Stimulated activated effector memory CD8-positive, alpha-beta T cell treated with anti-CD3 and anti-CD28 coated beads, Interleukin-12 subunit alpha, Interleukin-12 subunit beta, amount 100 ng/mL, for 72 hours (primary cell): ENCODE data around the gene INPP4A.

Experiments used
- ATAC-seq: fragments of 150-1000 bp; cut with Tn5 transposase; 2 replicates; pipeline ENCODE4 v1.10.0; 2021
- DNase-seq, 2 donors: peaks; one replicate each; pipeline ENCODE4 v3.0.0; 2021 to 2022; ENCODE audit warnings: low spot score in 2 of 2
- H3K27ac Mint-ChIP-seq: one replicate; pipeline ENCODE4 v1.8.0; 2022; ENCODE audit warnings: mild to moderate bottlenecking, mixed read lengths
- H3K36me3 Mint-ChIP-seq: one replicate; pipeline ENCODE4 v1.8.0; 2022; ENCODE audit warnings: mild to moderate bottlenecking, mixed read lengths
- H3K4me1 Mint-ChIP-seq: one replicate; pipeline ENCODE4 v1.8.0; 2022; ENCODE audit warnings: mixed read lengths
- H3K4me3 Mint-ChIP-seq: one replicate; pipeline ENCODE4 v1.8.0; 2022; ENCODE audit warnings: mild to moderate bottlenecking, mixed read lengths
- H3K9me3 Mint-ChIP-seq: one replicate; pipeline ENCODE4 v1.8.0; 2022; ENCODE audit warnings: mixed read lengths

INPP4A gene

GRCh38 chr2:98485453-98485755 is 40.7 kb downstream of the INPP4A start:
- H3K27ac Mint-ChIP-seq: peak overlapping the region; percentile 83
- H3K9me3 Mint-ChIP-seq: no peaks in the 10 kb centered on the region
- peak overlapping the region; percentile 36 for H3K4me3 Mint-ChIP-seq
- ATAC-seq (no peak), DNase-seq (no peak)
- peaks cover 98% of the 10 kb centered on the region for H3K4me1 Mint-ChIP-seq
- H3K36me3 Mint-ChIP-seq: peaks cover 4% of the 10 kb centered on the region

DNA sequence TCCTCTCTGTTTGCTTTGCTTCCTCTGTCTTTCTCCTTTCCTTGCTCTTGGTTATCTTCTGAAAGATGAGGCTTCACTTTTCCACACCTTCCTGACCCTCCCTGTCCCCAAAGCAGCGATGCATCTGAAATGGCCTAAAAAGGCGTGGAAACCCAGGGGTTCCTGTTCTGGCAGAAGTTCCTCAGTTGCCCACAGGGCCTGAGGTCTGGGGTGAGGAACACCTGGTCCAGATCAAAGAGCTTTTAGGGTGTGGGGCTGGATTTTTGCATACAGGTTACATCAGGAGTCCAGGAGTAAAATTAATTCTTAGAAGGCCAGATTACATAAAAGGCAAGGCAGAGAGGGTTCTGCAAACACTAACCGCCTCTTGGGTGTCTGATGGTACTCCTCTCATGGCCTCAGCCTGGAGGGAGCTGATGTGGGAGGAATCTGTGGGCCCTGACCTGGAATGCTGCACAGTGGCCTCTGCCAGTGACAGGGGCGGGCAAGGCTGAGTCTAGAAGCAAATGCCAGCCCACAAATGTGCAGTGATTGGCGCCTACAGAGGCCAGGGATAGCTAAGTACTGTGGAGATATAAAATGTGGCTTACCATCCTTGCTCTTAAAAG is 41.8 kb downstream of the INPP4A start:
- peaks cover 98% of the 10 kb centered on the region for H3K4me1 Mint-ChIP-seq
- peaks cover 12% of the 10 kb centered on the region for H3K36me3 Mint-ChIP-seq
- H3K9me3 Mint-ChIP-seq: no peaks in the 10 kb centered on the region
- H3K27ac Mint-ChIP-seq: peak overlapping the region; percentile 83
- DNase-seq (no peak), ATAC-seq (no peak)
- no peak overlapping the region for H3K4me3 Mint-ChIP-seq

DNA sequence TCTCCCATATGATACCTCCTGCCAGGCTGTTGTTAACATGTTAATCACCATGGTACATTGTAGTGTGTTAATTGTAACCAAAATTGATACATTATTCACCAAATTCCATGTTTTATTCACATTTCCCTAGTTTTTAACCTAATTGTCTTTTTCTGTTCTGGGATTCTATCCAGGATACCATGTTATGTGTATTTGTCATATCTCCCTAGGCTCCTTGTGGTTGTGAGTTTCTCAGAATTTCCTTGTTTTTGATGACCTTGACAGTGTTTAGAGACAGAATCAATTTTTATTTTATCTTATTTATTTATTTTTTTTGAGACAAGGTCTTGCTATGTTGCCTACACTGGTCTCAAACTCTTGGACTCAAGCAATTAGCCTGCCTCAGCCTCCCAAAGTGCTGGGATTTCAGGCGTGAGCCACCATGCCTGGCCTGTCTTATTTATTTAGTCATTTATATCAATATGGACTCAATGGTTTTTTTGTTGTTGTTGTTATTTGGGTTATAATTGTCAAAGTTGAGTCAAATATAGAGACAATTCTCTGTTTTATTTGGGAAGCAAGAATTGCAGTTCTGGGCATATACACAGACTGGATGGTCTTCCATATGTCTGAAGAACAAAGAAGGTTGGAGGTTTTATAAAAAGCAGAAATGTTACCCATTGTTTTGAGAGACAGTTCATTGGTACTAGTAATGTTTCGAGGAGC is 42.6 kb downstream of the INPP4A start:
- H3K9me3 Mint-ChIP-seq: no peaks in the 10 kb centered on the region
- H3K36me3 Mint-ChIP-seq: peaks cover 12% of the 10 kb centered on the region
- H3K27ac Mint-ChIP-seq: peak overlapping the region; percentile 83
- ATAC-seq (no peak), DNase-seq (no peak)
- H3K4me3 Mint-ChIP-seq: no peak overlapping the region
- peaks cover 95% of the 10 kb centered on the region for H3K4me1 Mint-ChIP-seq

DNA sequence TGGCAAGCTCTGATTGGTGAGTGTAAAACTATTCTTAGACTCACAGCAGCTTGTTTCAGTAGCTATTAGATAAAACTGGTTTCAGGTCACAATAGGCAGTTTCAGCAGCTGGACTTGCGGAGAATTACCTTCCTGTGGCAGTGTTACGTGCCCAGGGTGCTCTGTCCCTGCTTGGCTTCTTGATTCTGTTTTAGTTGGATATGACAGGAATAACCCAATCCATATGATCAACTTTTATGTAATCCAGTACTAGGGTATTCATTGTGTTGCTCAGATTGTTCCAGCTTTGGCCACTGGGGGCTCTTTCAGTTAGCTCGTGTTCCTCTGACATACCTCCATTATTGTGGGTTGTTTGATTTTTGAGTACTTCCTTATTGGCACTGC is 43.1 kb downstream of the INPP4A start:
- Mint-ChIP-seq H3K4me3 (no peak overlapping the region), H3K27ac (peak overlapping the region; percentile 46), H3K36me3 (peaks cover 12% of the 10 kb centered on the region), H3K9me3 (no peaks in the 10 kb centered on the region), H3K4me1 (peaks cover 96% of the 10 kb centered on the region)
- DNase-seq: no peak
- peak; percentile 55 for ATAC-seq

DNA sequence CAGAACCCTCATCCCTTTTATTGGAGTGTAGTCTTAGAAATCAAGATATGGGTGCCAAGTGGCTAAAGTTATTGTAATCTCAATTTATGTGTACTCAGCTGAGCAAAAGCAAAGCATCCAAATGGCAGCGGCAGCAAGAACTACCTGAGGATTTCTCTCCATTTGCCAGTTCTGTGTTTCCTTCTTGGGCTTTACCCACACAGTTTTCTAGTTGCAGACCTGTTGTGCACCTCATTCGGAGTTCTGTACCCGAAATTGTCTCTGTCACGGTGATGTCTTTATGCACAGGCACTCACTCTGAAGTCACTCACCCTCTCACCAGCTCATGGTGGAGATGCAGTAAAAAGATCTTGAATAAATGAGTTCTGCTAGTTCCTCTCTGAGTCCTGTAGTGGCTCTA is 43.6 kb downstream of the INPP4A start:
- Mint-ChIP-seq H3K9me3 (no peaks in the 10 kb centered on the region), H3K4me1 (peaks cover 96% of the 10 kb centered on the region), H3K27ac (peak overlapping the region; percentile 46), H3K36me3 (peaks cover 12% of the 10 kb centered on the region), H3K4me3 (no peak overlapping the region)
- ATAC-seq (no peak), DNase-seq (no peak)

GRCh38 chr2:98489486-98489885 is 44.8 kb downstream of the INPP4A start:
- no peak overlapping the region for H3K4me3 Mint-ChIP-seq
- no peaks in the 10 kb centered on the region for H3K9me3 Mint-ChIP-seq
- H3K36me3 Mint-ChIP-seq: peaks cover 12% of the 10 kb centered on the region
- H3K4me1 Mint-ChIP-seq: peaks cover 91% of the 10 kb centered on the region
- no peak for DNase-seq
- peak overlapping the region; percentile 46 for H3K27ac Mint-ChIP-seq
- ATAC-seq: no peak

- peak overlapping the region; percentile 46 for H3K27ac Mint-ChIP-seq
- H3K4me1 Mint-ChIP-seq: peaks cover 85% of the 10 kb centered on the region
- H3K36me3 Mint-ChIP-seq: peaks cover 12% of the 10 kb centered on the region
- no peaks in the 10 kb centered on the region for H3K9me3 Mint-ChIP-seq
- ATAC-seq (no peak), DNase-seq (no peak)
- H3K4me3 Mint-ChIP-seq: no peak overlapping the region
Observed at GRCh38 chr2:98489971-98490962, 45.6 kb downstream of the INPP4A start.

DNA sequence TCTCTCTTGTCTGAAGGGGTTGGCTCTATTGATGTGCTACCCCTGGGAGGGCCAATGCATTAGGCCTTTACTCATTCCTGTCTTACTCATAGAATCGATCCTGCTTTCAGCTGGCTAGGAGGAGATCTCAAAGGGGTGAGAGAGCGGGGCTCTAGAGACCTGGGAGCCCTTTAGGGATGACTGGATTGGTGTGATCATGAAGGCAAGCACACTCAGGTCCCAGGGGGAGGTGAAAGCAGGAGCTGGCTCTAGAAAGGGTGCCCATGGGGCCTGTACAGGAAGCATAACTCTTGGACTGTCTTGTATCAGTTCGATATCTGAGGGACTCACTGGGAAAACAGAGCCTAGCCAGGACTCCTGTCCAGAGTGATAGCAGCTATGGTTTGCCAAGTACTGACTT is 47.8 kb downstream of the INPP4A start:
- peak; percentile 59 for ATAC-seq
- H3K9me3 Mint-ChIP-seq: peaks cover 6% of the 10 kb centered on the region
- H3K36me3 Mint-ChIP-seq: peaks cover 12% of the 10 kb centered on the region
- DNase-seq: no peak
- H3K27ac Mint-ChIP-seq: peak overlapping the region; percentile 82
- H3K4me3 Mint-ChIP-seq: no peak overlapping the region
- peaks cover 72% of the 10 kb centered on the region for H3K4me1 Mint-ChIP-seq

GRCh38 chr2:98494699-98495098 is 50.0 kb downstream of the INPP4A start:
- no peak for DNase-seq
- Mint-ChIP-seq H3K4me1 (peaks cover 70% of the 10 kb centered on the region), H3K36me3 (peaks cover 17% of the 10 kb centered on the region), H3K27ac (peak overlapping the region; percentile 50), H3K9me3 (peaks cover 6% of the 10 kb centered on the region), H3K4me3 (no peak overlapping the region)
- no peak for ATAC-seq

DNA sequence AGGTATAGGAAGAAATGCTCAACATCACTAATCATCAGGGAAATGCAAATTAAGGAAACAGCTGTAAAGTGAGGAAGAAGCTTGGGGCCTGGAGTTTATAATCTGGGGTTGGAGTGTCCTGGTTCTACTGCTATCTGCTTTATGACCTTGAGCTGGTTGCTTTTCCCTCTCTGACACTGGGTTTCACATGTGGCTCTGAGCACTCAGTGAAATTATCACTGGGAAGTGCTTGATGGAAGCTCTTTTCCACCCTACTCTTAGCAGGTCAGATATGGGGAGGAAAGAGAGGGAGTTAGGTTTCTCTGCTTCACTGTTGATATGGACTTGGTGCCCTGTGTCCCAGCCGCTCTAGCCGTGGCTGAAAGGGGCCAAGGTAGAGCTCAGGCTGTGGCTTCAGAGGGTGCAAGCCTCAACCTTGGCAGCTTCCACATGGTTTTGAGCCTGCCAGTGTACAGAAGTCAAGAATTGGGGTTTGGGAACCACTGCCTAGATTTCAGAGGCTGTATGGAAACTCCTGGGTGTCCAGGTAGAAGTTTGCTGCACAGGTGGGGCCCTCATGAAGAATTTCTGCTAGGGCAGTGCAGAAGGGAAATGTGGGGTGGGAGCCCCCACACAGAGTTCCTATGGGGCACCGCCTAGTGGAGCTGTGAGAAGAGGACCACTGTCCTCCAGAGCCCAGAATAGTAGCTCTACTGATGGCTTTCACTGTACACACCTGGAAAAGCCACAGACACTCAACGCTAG is 52.3 kb downstream of the INPP4A start:
- H3K4me3 Mint-ChIP-seq: no peak overlapping the region
- peaks cover 6% of the 10 kb centered on the region for H3K9me3 Mint-ChIP-seq
- peaks cover 5% of the 10 kb centered on the region for H3K36me3 Mint-ChIP-seq
- DNase-seq (no peak), ATAC-seq (no peak)
- peak overlapping the region; percentile 52 for H3K27ac Mint-ChIP-seq
- H3K4me1 Mint-ChIP-seq: peaks cover 67% of the 10 kb centered on the region

- Mint-ChIP-seq H3K4me3 (no peak overlapping the region), H3K4me1 (peaks cover 73% of the 10 kb centered on the region), H3K36me3 (peaks cover 5% of the 10 kb centered on the region), H3K9me3 (peaks cover 6% of the 10 kb centered on the region), H3K27ac (peak overlapping the region; percentile 70)
- no peak for ATAC-seq
- DNase-seq: no peak
Observed at GRCh38 chr2:98498703-98499440, 54.2 kb downstream of the INPP4A start.

- ATAC-seq (no peak), DNase-seq (no peak)
- Mint-ChIP-seq H3K27ac (peak overlapping the region; percentile 70), H3K4me3 (no peak overlapping the region), H3K9me3 (peaks cover 6% of the 10 kb centered on the region), H3K4me1 (peaks cover 82% of the 10 kb centered on the region), H3K36me3 (peaks cover 18% of the 10 kb centered on the region)
Observed at GRCh38 chr2:98500561-98500960, 55.9 kb downstream of the INPP4A start.

- Mint-ChIP-seq H3K4me3 (no peak overlapping the region), H3K9me3 (peaks cover 5% of the 10 kb centered on the region), H3K4me1 (peaks cover 86% of the 10 kb centered on the region), H3K36me3 (peaks cover 20% of the 10 kb centered on the region), H3K27ac (peak overlapping the region; percentile 80)
- DNase-seq (no peak), ATAC-seq (no peak)
Observed at GRCh38 chr2:98501223-98501622, 56.6 kb downstream of the INPP4A start.

- peaks cover 27% of the 10 kb centered on the region for H3K36me3 Mint-ChIP-seq
- peak overlapping the region; percentile 80 for H3K27ac Mint-ChIP-seq
- peaks cover 86% of the 10 kb centered on the region for H3K4me1 Mint-ChIP-seq
- ATAC-seq (no peak), DNase-seq (no peak)
- no peaks in the 10 kb centered on the region for H3K9me3 Mint-ChIP-seq
- H3K4me3 Mint-ChIP-seq: no peak overlapping the region
Observed at GRCh38 chr2:98501876-98502275, 57.2 kb downstream of the INPP4A start.
